ENCODE measurements around the gene BMPR1B.
A peak's percentile ranks its signal among the peaks of the same experiment; 100 is the strongest.

The BMPR1B gene

GRCh38 chr4:94889523-94889922 lies 131.8 kb downstream of the BMPR1B start:
- Histone ChIP-seq H3K4me1 (ENCODE audit: insufficient read depth, poor library complexity, severe bottlenecking) (no peaks in the 10 kb centered on the region), H3K36me3 (ENCODE audit: low read depth) (no peaks in the 10 kb centered on the region), H3K4me3 (ENCODE audit: severe bottlenecking) (no peak overlapping the region), H3K27me3 (ENCODE audit: insufficient read depth, poor library complexity, severe bottlenecking) (no peaks in the 10 kb centered on the region), H3K9me3 (ENCODE audit: severe bottlenecking) (no peaks in the 10 kb centered on the region), H3K27ac (ENCODE audit: poor library complexity, severe bottlenecking) (no peak overlapping the region)
- no peak for TF ChIP-seq CTCF (IDR thresholded peaks at IDR 0.05; ENCODE audit: poor library complexity, severe bottlenecking)
- no peak for DNase-seq (ENCODE audit: low spot score)
- ATAC-seq (ENCODE audit: low read depth): no peak

DNA sequence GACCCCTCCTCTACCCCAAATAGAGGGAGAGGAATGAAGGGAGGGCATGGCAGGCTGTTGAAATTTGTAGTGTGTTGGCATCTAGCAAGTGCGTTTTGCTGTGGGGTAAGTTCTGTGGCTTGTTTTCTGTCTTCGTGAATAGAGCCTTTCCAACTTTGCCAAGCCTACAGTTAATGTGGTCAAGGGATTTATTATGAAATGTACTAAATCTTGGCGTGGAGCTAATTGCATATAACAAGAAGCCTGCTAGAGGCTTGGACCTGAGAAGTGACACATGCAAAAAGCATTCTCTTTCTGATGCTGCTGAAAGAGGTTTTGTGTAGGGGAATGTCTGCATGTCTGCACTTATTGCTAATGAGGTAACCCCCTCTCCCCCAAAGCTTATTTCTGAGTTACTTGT lies 132.2 kb downstream of the BMPR1B start:
- Histone ChIP-seq H3K4me1 (ENCODE audit: insufficient read depth, poor library complexity, severe bottlenecking) (no peaks in the 10 kb centered on the region), H3K27me3 (ENCODE audit: insufficient read depth, poor library complexity, severe bottlenecking) (no peaks in the 10 kb centered on the region), H3K9me3 (ENCODE audit: severe bottlenecking) (no peaks in the 10 kb centered on the region), H3K36me3 (ENCODE audit: low read depth) (no peaks in the 10 kb centered on the region), H3K4me3 (ENCODE audit: severe bottlenecking) (no peak overlapping the region), H3K27ac (ENCODE audit: poor library complexity, severe bottlenecking) (no peak overlapping the region)
- no peak for TF ChIP-seq CTCF (IDR thresholded peaks at IDR 0.05; ENCODE audit: poor library complexity, severe bottlenecking)
- ATAC-seq (ENCODE audit: low read depth): peak; percentile 61
- no peak for DNase-seq (ENCODE audit: low spot score)

DNA sequence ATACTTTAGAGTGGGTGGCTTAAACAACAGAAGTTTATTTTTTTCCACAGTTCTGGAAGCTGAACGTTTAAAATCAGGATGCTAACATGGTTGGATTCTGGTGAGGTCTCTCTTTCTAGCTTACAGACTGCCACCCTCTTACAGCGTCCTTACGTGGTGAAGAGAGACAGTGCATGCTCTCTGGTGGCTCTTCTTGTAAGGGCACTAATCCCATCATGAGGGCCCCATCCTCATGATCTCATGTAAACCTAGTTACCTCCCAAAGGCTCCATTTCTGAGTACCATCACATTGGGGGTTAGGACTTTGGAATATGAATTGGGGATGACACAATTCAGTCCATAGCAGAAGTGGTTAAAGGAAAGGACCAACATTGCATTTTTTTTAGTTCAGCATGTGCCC lies 132.8 kb downstream of the BMPR1B start:
- DNase-seq (ENCODE audit: low spot score) (no peak), ATAC-seq (ENCODE audit: low read depth) (no peak)
- H3K27ac ChIP-seq (ENCODE audit: poor library complexity, severe bottlenecking): no peak overlapping the region
- no peaks in the 10 kb centered on the region for H3K9me3 ChIP-seq (ENCODE audit: severe bottlenecking)
- no peaks in the 10 kb centered on the region for H3K36me3 ChIP-seq (ENCODE audit: low read depth)
- no peak overlapping the region for H3K4me3 ChIP-seq (ENCODE audit: severe bottlenecking)
- no peak for TF ChIP-seq CTCF (IDR thresholded peaks at IDR 0.05; ENCODE audit: poor library complexity, severe bottlenecking)
- no peaks in the 10 kb centered on the region for H3K27me3 ChIP-seq (ENCODE audit: insufficient read depth, poor library complexity, severe bottlenecking)
- H3K4me1 ChIP-seq (ENCODE audit: insufficient read depth, poor library complexity, severe bottlenecking): no peaks in the 10 kb centered on the region

- H3K9me3 ChIP-seq (ENCODE audit: severe bottlenecking): no peaks in the 10 kb centered on the region
- no peak overlapping the region for H3K27ac ChIP-seq (ENCODE audit: poor library complexity, severe bottlenecking)
- no peak for TF ChIP-seq CTCF (IDR thresholded peaks at IDR 0.05; ENCODE audit: poor library complexity, severe bottlenecking)
- no peak for ATAC-seq (ENCODE audit: low read depth)
- no peaks in the 10 kb centered on the region for H3K36me3 ChIP-seq (ENCODE audit: low read depth)
- no peaks in the 10 kb centered on the region for H3K27me3 ChIP-seq (ENCODE audit: insufficient read depth, poor library complexity, severe bottlenecking)
- H3K4me3 ChIP-seq (ENCODE audit: severe bottlenecking): no peak overlapping the region
- DNase-seq (ENCODE audit: low spot score): no peak
- no peaks in the 10 kb centered on the region for H3K4me1 ChIP-seq (ENCODE audit: insufficient read depth, poor library complexity, severe bottlenecking)
Measured at GRCh38 chr4:94892051-94892450, 134.3 kb downstream of the BMPR1B start.

- no peak for ATAC-seq (ENCODE audit: low read depth)
- Histone ChIP-seq H3K9me3 (ENCODE audit: severe bottlenecking) (peaks cover 3% of the 10 kb centered on the region), H3K36me3 (ENCODE audit: low read depth) (no peaks in the 10 kb centered on the region), H3K27ac (ENCODE audit: poor library complexity, severe bottlenecking) (no peak overlapping the region), H3K27me3 (ENCODE audit: insufficient read depth, poor library complexity, severe bottlenecking) (no peaks in the 10 kb centered on the region), H3K4me1 (ENCODE audit: insufficient read depth, poor library complexity, severe bottlenecking) (no peaks in the 10 kb centered on the region), H3K4me3 (ENCODE audit: severe bottlenecking) (no peak overlapping the region)
- TF ChIP-seq CTCF (IDR thresholded peaks at IDR 0.05; ENCODE audit: poor library complexity, severe bottlenecking): no peak
- no peak for DNase-seq (ENCODE audit: low spot score)
Measured at GRCh38 chr4:94895081-94895480, 137.3 kb downstream of the BMPR1B start.
